Measurements from ENCODE around the gene TUBGCP3.

DNA sequence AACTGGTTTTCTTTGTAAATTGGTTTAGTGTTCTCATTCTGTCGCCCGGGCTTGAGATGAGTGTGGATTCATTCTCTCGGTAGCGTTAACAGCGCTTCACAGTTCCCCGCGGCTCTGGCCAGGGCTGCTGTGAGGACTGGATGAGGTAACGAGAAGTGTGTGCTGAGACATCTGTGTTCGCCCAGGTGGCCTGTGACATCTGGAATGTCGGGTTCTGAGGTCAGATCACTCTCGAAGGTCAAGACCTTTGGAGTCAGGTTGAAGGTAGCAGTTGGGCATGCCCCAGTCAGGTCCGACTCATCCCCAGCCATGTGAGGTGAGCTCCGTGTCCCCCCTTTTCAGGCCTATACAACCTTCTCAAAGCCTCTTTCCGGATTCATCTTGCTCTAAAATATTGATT, 13.4 kb upstream of the TUBGCP3 start:
- TF ChIP-seq EP300 (IDR thresholded peaks at IDR 0.05): no peak
- TF ChIP-seq, protein P1, sequence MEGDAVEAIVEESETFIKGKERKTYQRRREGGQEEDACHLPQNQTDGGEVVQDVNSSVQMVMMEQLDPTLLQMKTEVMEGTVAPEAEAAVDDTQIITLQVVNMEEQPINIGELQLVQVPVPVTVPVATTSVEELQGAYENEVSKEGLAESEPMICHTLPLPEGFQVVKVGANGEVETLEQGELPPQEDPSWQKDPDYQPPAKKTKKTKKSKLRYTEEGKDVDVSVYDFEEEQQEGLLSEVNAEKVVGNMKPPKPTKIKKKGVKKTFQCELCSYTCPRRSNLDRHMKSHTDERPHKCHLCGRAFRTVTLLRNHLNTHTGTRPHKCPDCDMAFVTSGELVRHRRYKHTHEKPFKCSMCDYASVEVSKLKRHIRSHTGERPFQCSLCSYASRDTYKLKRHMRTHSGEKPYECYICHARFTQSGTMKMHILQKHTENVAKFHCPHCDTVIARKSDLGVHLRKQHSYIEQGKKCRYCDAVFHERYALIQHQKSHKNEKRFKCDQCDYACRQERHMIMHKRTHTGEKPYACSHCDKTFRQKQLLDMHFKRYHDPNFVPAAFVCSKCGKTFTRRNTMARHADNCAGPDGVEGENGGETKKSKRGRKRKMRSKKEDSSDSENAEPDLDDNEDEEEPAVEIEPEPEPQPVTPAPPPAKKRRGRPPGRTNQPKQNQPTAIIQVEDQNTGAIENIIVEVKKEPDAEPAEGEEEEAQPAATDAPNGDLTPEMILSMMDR (IDR thresholded peaks at IDR 0.05): no peak
